Right lobe of liver (tissue), 4 donors: Measurements from ENCODE around the gene MCM10.

Source experiments
- POLR2A ChIP-seq: fragments of 450-650 bp; IDR thresholded peaks from one replicate; pipeline ENCODE4 v1.6.1; 2017; ENCODE audit warnings: antibody characterized with exemption, mild to moderate bottlenecking
- TF ChIP-seq, protein P1 (sequence below), 4 donors: fragments of 200-600 bp in 3 of 4; fragments of 450-650 bp in 1 of 4; IDR thresholded peaks; one replicate each; pipeline versions ENCODE4 v1.5.1 to v1.8.0; 2016 to 2022; ENCODE audit warnings: antibody characterized with exemption in 4 of 4, mild to moderate bottlenecking in 2 of 4
- donor health status: DM: no; HTN: no; CAD: no.
- donor health status: DM: no; HTN: no; CAD: no.
- donor health status: DM: no; HTN: yes; CAD: no.

- TF ChIP-seq, protein P1, sequence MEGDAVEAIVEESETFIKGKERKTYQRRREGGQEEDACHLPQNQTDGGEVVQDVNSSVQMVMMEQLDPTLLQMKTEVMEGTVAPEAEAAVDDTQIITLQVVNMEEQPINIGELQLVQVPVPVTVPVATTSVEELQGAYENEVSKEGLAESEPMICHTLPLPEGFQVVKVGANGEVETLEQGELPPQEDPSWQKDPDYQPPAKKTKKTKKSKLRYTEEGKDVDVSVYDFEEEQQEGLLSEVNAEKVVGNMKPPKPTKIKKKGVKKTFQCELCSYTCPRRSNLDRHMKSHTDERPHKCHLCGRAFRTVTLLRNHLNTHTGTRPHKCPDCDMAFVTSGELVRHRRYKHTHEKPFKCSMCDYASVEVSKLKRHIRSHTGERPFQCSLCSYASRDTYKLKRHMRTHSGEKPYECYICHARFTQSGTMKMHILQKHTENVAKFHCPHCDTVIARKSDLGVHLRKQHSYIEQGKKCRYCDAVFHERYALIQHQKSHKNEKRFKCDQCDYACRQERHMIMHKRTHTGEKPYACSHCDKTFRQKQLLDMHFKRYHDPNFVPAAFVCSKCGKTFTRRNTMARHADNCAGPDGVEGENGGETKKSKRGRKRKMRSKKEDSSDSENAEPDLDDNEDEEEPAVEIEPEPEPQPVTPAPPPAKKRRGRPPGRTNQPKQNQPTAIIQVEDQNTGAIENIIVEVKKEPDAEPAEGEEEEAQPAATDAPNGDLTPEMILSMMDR (IDR thresholded peaks at IDR 0.05), result no peak
- no peak for TF ChIP-seq POLR2A
Measured at GRCh38 chr10:13113544-13113943, 47.8 kb upstream of the MCM10 start.
